HepG2 (cell line): Measurements from ENCODE around the gene SUPT20HL1. TPM values are rescaled to one million over a fixed set of nuclear protein-coding genes. Genes with fewer than 3 reads are reported as not detected.
"Not testable (repeated sequence)": the region's sequence is repeated elsewhere in the genome, so short reads cannot be mapped to it uniquely, and the experiment has no call there.

Experiments used
- ATAC-seq: fragments of 200-7000 bp; cut with Tn5 transposase; 3 replicates; pipeline ENCODE4 v1.9.1; 2020; ENCODE audit warnings: mild to moderate bottlenecking, moderate library complexity
- BruUV-seq: library from RNA; stranded (reverse); fragments of 400-500 nt; replicated peaks from 2 replicates; lab custom pipeline; 2021; lab: Mats Ljungman, UMichigan
- CTCF ChIA-PET: fragments of 300-600 bp; formaldehyde crosslinking; extraction: SDS; loops from one replicate; lab custom pipeline; 2021; ENCODE audit warnings: low total read pairs, inconsistent platforms, low intra/inter-chr PET ratio; lab: Yijun Ruan, JAX
- POLR2A ChIA-PET: fragments of 350-600 bp; sonication (Branson Sonifier 250); formaldehyde crosslinking; loops from one replicate; lab custom pipeline; 2020; ENCODE audit warnings: antibody characterized with exemption, inconsistent platforms; lab: Yijun Ruan, JAX
- DNase-seq: peaks from one replicate; pipeline ENCODE4 v3.0.0-alpha.2; 2015; ENCODE audit warnings: low spot score
- FAIRE-seq: peaks from 3 replicates; lab custom pipeline; 2011; peaks lifted over from hg19 to GRCh38; lab: Jason Lieb, UNC
- H2AFZ ChIP-seq: one replicate; pipeline ENCODE4 v1.6.1; 2011; ENCODE audit warnings: low read length, inconsistent platforms
- H3K27ac ChIP-seq: fragments of 300-600 bp; 3 replicates; pipeline ENCODE4 v1.8.0; 2011; ENCODE audit warnings: mixed run types, mild to moderate bottlenecking, mixed read lengths, low read length, inconsistent platforms; ENCODE audit not compliant: insufficient read depth; ENCODE audit errors: extremely low read length
- H3K27me3 ChIP-seq, 2 experiments: fragments of 200-600 bp in 1 of 2; 2 replicates in 1 of 2; 3 replicates in 1 of 2; pipeline versions ENCODE4 v1.6.0 to v1.8.0; 2011; ENCODE audit warnings: low read length in 2 of 2, mild to moderate bottlenecking in 2 of 2, moderate library complexity in 2 of 2, inconsistent platforms in 1 of 2; ENCODE audit not compliant: insufficient read depth in 2 of 2, control insufficient read depth in 1 of 2
- H3K36me3 ChIP-seq, 2 experiments: fragments of 200-600 bp in 1 of 2; replicated peaks in 1 of 2; 2 replicates in 1 of 2; 3 replicates in 1 of 2; pipeline versions ENCODE4 v1.5.1 to v1.8.0; 2011; ENCODE audit warnings: low read length in 2 of 2, inconsistent platforms in 1 of 2; ENCODE audit not compliant: insufficient read depth in 2 of 2, control insufficient read depth in 1 of 2
- H3K4me1 ChIP-seq: 2 replicates; pipeline ENCODE4 v1.5.1; 2012; ENCODE audit warnings: low read length, inconsistent platforms; ENCODE audit not compliant: insufficient read depth
- H3K4me2 ChIP-seq: 2 replicates; pipeline ENCODE4 v1.6.0; 2011; ENCODE audit warnings: low read depth, low read length, inconsistent platforms
- H3K4me3 ChIP-seq, 3 experiments: fragments of 200-600 bp in 1 of 3; sonication (generic), shearing (Covaris generic) in 1 of 3; replicated peaks in 1 of 3; 2 replicates each; pipeline ENCODE4 v1.5.1; 2011 to 2016; ENCODE audit warnings: low read length in 3 of 3, inconsistent platforms in 2 of 3, low read depth in 2 of 3, mild to moderate bottlenecking in 2 of 3, control low read depth in 1 of 3, mixed read lengths in 1 of 3; ENCODE audit not compliant: insufficient read depth in 1 of 3
- H3K79me2 ChIP-seq: one replicate; pipeline ENCODE4 v1.6.1; 2011; ENCODE audit warnings: low read length, inconsistent platforms; ENCODE audit not compliant: insufficient read depth
- H3K9ac ChIP-seq: 2 replicates; pipeline ENCODE4 v1.6.0; 2011; ENCODE audit warnings: mild to moderate bottlenecking, low read depth, low read length, inconsistent platforms; ENCODE audit not compliant: insufficient read depth
- H3K9me3 ChIP-seq: 2 replicates; pipeline ENCODE4 v1.5.1; 2012; ENCODE audit warnings: mild to moderate bottlenecking, low read length
- H4K20me1 ChIP-seq: 2 replicates; pipeline ENCODE4 v1.6.0; 2011; ENCODE audit warnings: inconsistent platforms, mild to moderate bottlenecking, low read length, moderate library complexity; ENCODE audit not compliant: insufficient read depth
- E2F5 ChIP-seq: sonication (generic); formaldehyde crosslinking; conservative IDR thresholded peaks from 2 replicates; pipeline ENCODE4 v1.4.0; 2020; ENCODE audit warnings: missing genetic modification reagents
- WGBS: methylation state at CpG from one replicate; pipeline ENCODE4 v1.1.6; 2017; ENCODE audit warnings: low lambda C conversion rate; 5-methylcytosine and 5-hydroxymethylcytosine counted together
- in situ Hi-C: cut with HindIII; loops from 2 replicates; pipeline ENCODE4 v1.10.0; 2017; ENCODE audit warnings: low pct_unique_long_range_greater_than_20kb; ENCODE audit not compliant: extremely low pct_ligation_motif_present
- intact Hi-C: fragments of 100-400 bp; cut with micrococcal nuclease; formaldehyde crosslinking; loops from one replicate; pipeline ENCODE4 v1.10.0; 2022; ENCODE audit not compliant: unreplicated experiment
- polyA plus RNA-seq, 8 experiments: library from polyadenylated mRNA; depleted of rRNA in 3 of 8; stranded (reverse) in 7 of 8; unstranded in 1 of 8; fragments of >200 nt; fragmentation: Illumina TruSeq in 4 of 8; extraction: Trizol in 4 of 8; gene quantifications; 2 replicates each; pipeline versions ENCODE4 v1.2.1 to v1.2.3, GENCODE V29; 2011 to 2016; ENCODE audit warnings: low read depth in 4 of 8, missing spikeins in 1 of 8, mixed read lengths in 1 of 8; ENCODE audit not compliant: insufficient read depth in 1 of 8
- total RNA-seq, 5 experiments: library from RNA; depleted of rRNA; stranded (reverse); fragments of >200 nt; fragmentation: Illumina TruSeq; extraction: Trizol; gene quantifications; 2 replicates each; pipeline ENCODE4 v1.2.3, GENCODE V29; 2016; ENCODE audit warnings: low read depth in 1 of 5

The SUPT20HL1 gene
- total and polyA plus RNA-seq, 2 of the 13 experiments (the other 11 are each of a cell fraction or from before 2014, with no cell fraction given): not detected

GRCh38 chrX:24357106-24357505 is 3.3 kb upstream of the SUPT20HL1 start (continued):
- no peak for TF ChIP-seq E2F5 (CRISPR knock-in tag)

GRCh38 chrX:24362089-24362745 is 1.8 kb downstream of the SUPT20HL1 start:
- CTCF ChIA-PET, POLR2A ChIA-PET, H2AFZ ChIP-seq, H3K27me3 ChIP-seq, in situ Hi-C loops, H3K9ac ChIP-seq, H3K4me3 ChIP-seq, H3K36me3 ChIP-seq, BruUV-seq, H3K4me2 ChIP-seq, FAIRE-seq, H3K4me1 ChIP-seq, H3K79me2 ChIP-seq, DNase-seq, H4K20me1 ChIP-seq, H3K27ac ChIP-seq, intact Hi-C loops, ATAC-seq, H3K9me3 ChIP-seq: not testable (repeated sequence)
- WGBS: 36% methylated on average over 4 of the region's 41 CpGs

DNA sequence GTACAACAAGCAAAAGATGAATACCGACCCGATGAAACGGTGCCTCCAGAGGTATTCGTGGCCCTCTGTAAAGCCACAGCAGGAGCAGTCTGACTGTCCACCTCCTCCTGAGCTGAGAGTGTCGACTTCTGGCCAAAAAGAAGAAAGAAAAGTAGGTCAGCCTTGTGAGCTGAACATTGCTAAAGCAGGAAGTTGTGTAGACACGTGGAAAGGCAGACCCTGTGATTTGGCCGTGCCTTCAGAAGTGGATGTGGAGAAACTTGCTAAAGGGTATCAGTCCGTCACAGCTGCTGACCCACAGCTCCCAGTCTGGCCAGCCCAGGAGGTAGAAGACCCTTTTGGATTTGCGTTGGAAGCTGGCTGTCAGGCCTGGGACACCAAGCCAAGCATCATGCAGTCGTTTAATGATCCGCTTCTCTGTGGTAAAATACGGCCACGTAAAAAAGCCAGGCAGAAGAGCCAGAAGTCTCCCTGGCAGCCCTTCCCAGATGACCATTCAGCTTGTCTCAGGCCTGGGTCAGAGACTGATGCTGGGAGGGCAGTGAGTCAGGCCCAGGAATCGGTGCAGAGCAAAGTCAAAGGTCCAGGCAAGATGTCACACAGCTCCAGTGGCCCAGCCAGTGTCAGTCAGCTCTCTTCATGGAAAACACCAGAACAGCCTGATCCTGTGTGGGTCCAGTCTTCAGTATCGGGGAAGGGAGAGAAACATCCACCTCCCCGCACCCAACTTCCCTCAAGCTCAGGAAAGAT is 3.2 kb downstream of the SUPT20HL1 start:
- WGBS: 20% methylated on average over 4 of the region's 16 CpGs
- H3K4me1 ChIP-seq, H3K79me2 ChIP-seq, H2AFZ ChIP-seq, H3K27me3 ChIP-seq, intact Hi-C loops, H3K4me3 ChIP-seq, in situ Hi-C loops, H3K9me3 ChIP-seq, POLR2A ChIA-PET, H3K4me2 ChIP-seq, H3K36me3 ChIP-seq, DNase-seq, H4K20me1 ChIP-seq, BruUV-seq, H3K9ac ChIP-seq, H3K27ac ChIP-seq, CTCF ChIA-PET: not testable (repeated sequence)
- FAIRE-seq (peak; percentile 21), ATAC-seq (peak; percentile 93)
